ENCODE data around the gene HOXD8. TPM values are rescaled to one million over a fixed set of nuclear protein-coding genes. Genes with fewer than 3 reads are reported as not detected.
A peak's percentile ranks its signal among the peaks of the same experiment; 100 is the strongest.

Gene HOXD8
- total and polyA plus RNA-seq, 2 of the 8 experiments (the other 6 are each of a cell fraction or from before 2014, with no cell fraction given), result not detected

DNA sequence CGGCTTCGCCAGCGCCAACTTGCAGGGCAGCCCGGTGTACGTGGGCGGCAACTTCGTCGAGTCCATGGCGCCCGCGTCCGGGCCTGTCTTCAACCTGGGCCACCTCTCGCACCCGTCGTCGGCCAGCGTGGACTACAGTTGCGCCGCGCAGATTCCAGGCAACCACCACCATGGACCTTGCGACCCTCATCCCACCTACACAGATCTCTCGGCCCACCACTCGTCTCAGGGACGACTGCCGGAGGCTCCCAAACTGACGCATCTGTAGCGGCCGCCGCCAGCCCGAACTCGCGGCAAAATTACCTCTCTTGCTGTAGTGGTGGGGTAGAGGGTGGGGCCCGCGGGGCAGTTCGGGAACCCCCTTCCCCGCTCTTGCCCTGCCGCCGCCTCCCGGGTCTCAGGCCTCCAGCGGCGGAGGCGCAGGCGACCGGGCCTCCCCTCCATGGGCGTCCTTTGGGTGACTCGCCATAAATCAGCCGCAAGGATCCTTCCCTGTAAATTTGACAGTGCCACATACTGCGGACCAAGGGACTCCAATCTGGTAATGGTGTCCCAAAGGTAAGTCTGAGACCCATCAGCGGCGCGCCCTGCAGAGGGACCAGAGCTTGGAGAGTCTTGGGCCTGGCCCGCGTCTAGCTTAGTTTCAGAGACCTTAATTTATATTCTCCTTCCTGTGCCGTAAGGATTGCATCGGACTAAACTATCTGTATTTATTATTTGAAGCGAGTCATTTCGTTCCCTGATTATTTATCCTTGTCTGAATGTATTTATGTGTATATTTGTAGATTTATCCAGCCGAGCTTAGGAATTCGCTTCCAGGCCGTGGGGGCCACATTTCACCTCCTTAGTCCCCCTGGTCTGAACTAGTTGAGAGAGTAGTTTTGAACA, 42.7 kb downstream of the HOXD8 start (continued):
- TF ChIP-seq GTF2F1 (IDR thresholded peaks at IDR 0.05; ENCODE audit: borderline replicate concordance, low read depth, low read length) (no peak), BCL11A (IDR thresholded peaks at IDR 0.05; ENCODE audit: low read depth in 2 of 2, low read length in 2 of 2) (no peak)
- TF ChIP-seq, protein P1, sequence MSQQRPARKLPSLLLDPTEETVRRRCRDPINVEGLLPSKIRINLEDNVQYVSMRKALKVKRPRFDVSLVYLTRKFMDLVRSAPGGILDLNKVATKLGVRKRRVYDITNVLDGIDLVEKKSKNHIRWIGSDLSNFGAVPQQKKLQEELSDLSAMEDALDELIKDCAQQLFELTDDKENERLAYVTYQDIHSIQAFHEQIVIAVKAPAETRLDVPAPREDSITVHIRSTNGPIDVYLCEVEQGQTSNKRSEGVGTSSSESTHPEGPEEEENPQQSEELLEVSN (IDR thresholded peaks at IDR 0.05), result peak; percentile 76; the same call in 1 of the 2 replicates
